GM21737 (cell line): ENCODE results near the gene IFIT1B.
"Not testable (repeated sequence)": the region's sequence is repeated elsewhere in the genome, so short reads cannot be mapped to it uniquely, and the experiment has no call there.

Experiments used
- ATAC-seq: cut with Tn5 transposase; IDR thresholded peaks from one replicate; pipeline ENCODE4 v1.9.1; 2021; ENCODE audit warnings: mild to moderate bottlenecking, moderate library complexity; ENCODE audit not compliant: unreplicated experiment

The IFIT1B gene

GRCh38 chr10:89411135-89411534, 33.3 kb downstream of the IFIT1B start:
- not testable (repeated sequence) for ATAC-seq

- not testable (repeated sequence) for ATAC-seq
Measured at GRCh38 chr10:89412276-89412675, 34.4 kb downstream of the IFIT1B start.

- ATAC-seq: no peak
Measured at GRCh38 chr10:89413398-89413912, 35.6 kb downstream of the IFIT1B start.

- ATAC-seq: peak; percentile 80
Measured at GRCh38 chr10:89414146-89414878, 36.5 kb downstream of the IFIT1B start, which contains the start of gene IFIT5. TSS of gene IFIT5 (plus strand) at chr10:89414568. CDS start at chr10:89414799, 231 bp downstream.

- peak; percentile 36 for ATAC-seq
Measured at GRCh38 chr10:89414879-89415821, 37.3 kb downstream of the IFIT1B start.

GRCh38 chr10:89416465-89416864, 38.6 kb downstream of the IFIT1B start:
- ATAC-seq: no peak

GRCh38 chr10:89419548-89419947, 41.7 kb downstream of the IFIT1B start:
- no peak for ATAC-seq

- no peak for ATAC-seq
Measured at GRCh38 chr10:89421018-89421476, 43.2 kb downstream of the IFIT1B start.

- no peak for ATAC-seq
Measured at GRCh38 chr10:89425000-89425399, 47.1 kb downstream of the IFIT1B start.

- no peak for ATAC-seq
Measured at GRCh38 chr10:89426230-89426868, 48.5 kb downstream of the IFIT1B start.

GRCh38 chr10:89427629-89428028, 49.8 kb downstream of the IFIT1B start:
- no peak for ATAC-seq

GRCh38 chr10:89428877-89429276, 51.0 kb downstream of the IFIT1B start:
- ATAC-seq: no peak

GRCh38 chr10:89431977-89432376, 54.1 kb downstream of the IFIT1B start:
- no peak for ATAC-seq
